ENCODE results near the gene ZSWIM8.

Gene ZSWIM8

DNA sequence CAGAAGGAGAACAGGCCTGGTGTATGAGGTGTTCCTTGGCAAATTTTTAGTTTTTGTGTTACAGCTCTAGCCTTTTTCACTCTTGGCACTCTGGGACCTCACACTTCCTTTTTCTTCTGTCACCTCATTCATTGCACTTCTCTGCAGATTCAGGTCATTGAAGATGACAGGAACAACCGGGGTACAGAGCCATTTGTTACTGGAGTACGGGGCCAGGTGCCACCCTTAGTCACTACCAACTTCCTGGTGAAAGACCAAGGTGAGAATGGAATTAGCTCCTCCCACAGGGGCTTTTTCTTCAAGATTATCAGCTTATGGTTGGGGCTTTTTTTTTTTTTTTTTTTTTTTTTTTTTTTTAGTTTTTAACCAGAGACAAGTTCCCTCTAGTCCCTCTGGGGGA lies 22.1 kb upstream of the ZSWIM8 start:
- H3K9me3 Mint-ChIP-seq: no peaks in the 10 kb centered on the region
- H3K27ac Mint-ChIP-seq: peak overlapping the region; percentile 83
- peaks cover 65% of the 10 kb centered on the region for H3K36me3 Mint-ChIP-seq (ENCODE audit: low read depth)
- H3K27me3 Mint-ChIP-seq (ENCODE audit: low read depth): no peaks in the 10 kb centered on the region
- H3K4me1 Mint-ChIP-seq (ENCODE audit: low read depth): peaks cover 47% of the 10 kb centered on the region
- H3K4me3 Mint-ChIP-seq: no peak overlapping the region

DNA sequence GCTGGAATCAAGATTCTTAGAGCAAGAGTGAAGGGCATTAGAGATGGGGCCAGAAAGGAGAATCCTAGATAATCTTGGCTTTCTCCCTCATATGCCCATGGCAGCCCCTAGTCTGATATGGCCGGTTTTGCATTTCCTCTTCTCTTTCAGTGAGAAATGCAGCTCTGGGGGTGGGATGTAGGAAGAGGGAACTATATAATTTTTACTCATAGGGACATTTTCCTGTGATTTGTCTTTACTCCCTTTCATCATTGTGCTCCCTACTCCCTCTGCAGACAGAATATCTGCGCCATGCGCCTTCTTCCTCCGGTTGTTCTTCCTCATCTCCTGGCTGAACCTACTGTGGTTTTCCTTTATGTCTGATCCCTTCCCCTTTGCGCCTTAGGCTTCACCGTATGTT lies 20.3 kb upstream of the ZSWIM8 start:
- Mint-ChIP-seq H3K27ac (no peak overlapping the region), H3K36me3 (ENCODE audit: low read depth) (peaks cover 74% of the 10 kb centered on the region), H3K9me3 (no peaks in the 10 kb centered on the region), H3K27me3 (ENCODE audit: low read depth) (no peaks in the 10 kb centered on the region), H3K4me1 (ENCODE audit: low read depth) (peaks cover 46% of the 10 kb centered on the region), H3K4me3 (no peak overlapping the region)

DNA sequence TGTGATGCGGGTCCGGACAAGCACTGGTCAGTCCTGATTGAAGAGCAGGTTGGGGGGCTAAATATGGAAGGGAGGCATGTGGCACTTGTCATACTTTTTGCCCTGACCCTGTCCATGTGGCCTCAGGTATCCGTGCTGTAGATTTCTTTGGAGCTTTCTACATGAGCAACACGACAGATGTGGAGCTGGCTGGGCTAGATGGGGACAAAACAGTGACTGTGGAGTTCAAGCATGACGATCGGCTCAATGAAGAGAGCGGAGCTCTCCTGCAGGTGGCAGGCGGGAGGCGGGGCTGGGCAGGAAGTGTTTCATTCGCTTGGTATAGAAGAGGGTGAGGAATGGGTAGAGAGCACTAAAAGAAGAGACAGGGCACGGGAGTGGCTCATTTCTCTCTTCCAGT lies 16.5 kb upstream of the ZSWIM8 start:
- H3K4me1 Mint-ChIP-seq (ENCODE audit: low read depth): peaks cover 38% of the 10 kb centered on the region
- H3K36me3 Mint-ChIP-seq (ENCODE audit: low read depth): peaks cover 71% of the 10 kb centered on the region
- H3K4me3 Mint-ChIP-seq: peak overlapping the region; percentile 3

DNA sequence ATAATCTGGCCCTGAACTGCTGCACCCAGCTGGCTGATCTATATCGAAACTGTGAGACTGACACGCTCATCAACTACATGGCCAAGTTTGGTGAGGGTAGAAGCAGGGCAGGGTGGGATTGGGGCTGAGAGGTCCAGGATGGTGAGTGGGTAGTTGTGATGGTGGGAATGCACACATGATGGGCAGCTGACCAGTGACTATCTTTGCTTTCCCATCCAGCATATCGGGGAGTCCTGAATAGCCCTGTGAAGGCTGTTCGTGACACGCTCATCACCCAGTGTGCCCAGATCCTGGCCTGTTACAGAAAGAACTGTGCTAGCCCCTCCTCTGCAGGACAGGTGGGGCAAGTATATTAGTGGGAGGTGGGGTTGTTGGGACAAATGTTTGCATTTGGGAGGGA lies 16.0 kb upstream of the ZSWIM8 start:
- H3K4me1 Mint-ChIP-seq (ENCODE audit: low read depth): peaks cover 43% of the 10 kb centered on the region
- peaks cover 74% of the 10 kb centered on the region for H3K36me3 Mint-ChIP-seq (ENCODE audit: low read depth)
- H3K27ac Mint-ChIP-seq: peak overlapping the region; percentile 72
- H3K27me3 Mint-ChIP-seq (ENCODE audit: low read depth): no peaks in the 10 kb centered on the region
- H3K4me3 Mint-ChIP-seq: no peak overlapping the region
- H3K9me3 Mint-ChIP-seq: no peaks in the 10 kb centered on the region

More for the DNA sequence above, 16.5 kb upstream of the ZSWIM8 start:
- H3K9me3 Mint-ChIP-seq: no peaks in the 10 kb centered on the region
- peak overlapping the region; percentile 72 for H3K27ac Mint-ChIP-seq
- no peaks in the 10 kb centered on the region for H3K27me3 Mint-ChIP-seq (ENCODE audit: low read depth)

DNA sequence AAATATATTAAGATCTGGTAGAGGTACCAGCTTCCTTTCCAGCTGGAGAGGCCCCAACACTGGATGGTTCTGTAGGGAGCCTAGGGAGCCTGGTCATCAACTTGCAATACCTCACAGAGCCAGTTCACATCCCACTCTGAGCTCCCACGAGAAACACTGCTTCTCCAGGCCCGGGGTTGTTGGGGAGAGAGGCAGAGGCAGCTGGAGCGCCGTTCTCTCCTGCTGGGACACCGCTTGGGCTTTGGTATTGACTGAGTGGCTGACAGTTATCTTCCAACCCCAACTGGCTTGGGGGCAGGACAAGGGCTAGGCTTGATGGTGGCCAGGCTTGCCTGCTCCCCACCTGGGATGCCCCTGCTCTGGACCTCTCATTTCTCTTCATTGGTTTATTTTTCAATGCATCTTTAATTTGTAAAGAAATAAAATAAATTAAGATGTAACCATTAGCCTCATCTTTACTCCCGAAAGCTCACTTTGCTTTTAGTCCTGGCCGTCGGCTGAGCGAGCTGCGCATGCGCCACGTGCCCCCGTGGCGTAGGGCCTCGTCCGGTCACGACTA lies 13.6 kb upstream of the ZSWIM8 start:
- peaks cover 51% of the 10 kb centered on the region for H3K4me1 Mint-ChIP-seq (ENCODE audit: low read depth)
- peak overlapping the region; percentile 85 for H3K27ac Mint-ChIP-seq
- H3K9me3 Mint-ChIP-seq: no peaks in the 10 kb centered on the region
- no peaks in the 10 kb centered on the region for H3K27me3 Mint-ChIP-seq (ENCODE audit: low read depth)
- H3K4me3 Mint-ChIP-seq: peak overlapping the region; percentile 96
- H3K36me3 Mint-ChIP-seq (ENCODE audit: low read depth): peaks cover 69% of the 10 kb centered on the region

DNA sequence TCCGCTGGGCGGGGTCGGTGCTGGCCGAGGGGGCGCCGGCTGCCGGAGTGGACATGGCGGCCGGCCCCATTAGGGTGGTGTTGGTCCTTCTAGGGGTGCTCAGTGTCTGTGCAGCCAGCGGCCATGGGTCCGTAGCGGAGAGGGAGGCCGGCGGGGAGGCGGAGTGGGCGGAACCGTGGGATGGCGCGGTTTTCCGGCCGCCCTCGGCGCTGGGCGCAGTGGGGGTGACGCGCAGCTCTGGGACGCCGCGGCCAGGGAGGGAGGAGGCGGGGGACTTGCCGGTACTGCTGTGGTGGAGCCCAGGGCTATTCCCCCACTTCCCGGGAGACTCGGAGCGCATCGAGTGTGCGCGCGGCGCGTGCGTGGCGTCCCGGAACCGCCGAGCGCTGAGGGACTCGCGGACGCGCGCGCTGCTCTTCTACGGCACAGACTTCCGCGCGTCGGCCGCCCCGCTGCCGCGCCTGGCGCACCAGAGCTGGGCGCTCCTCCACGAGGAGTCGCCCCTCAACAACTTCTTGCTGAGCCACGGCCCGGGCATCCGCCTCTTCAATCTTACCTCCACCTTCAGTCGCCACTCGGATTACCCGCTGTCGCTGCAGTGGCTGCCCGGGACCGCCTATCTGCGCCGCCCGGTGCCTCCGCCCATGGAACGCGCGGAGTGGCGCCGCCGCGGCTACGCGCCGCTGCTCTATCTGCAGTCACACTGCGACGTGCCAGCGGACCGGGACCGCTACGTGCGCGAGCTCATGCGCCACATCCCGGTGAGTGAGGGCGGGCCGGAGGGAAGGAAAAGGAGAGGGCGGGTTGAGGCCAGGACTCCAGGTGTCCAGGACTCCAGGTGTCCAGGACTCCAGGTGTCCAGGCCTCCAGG lies 12.9 kb upstream of the ZSWIM8 start:
- H3K36me3 Mint-ChIP-seq (ENCODE audit: low read depth): peaks cover 68% of the 10 kb centered on the region
- no peaks in the 10 kb centered on the region for H3K27me3 Mint-ChIP-seq (ENCODE audit: low read depth)
- H3K4me1 Mint-ChIP-seq (ENCODE audit: low read depth): peaks cover 55% of the 10 kb centered on the region
- peak overlapping the region; percentile 85 for H3K27ac Mint-ChIP-seq
- H3K9me3 Mint-ChIP-seq: no peaks in the 10 kb centered on the region
- H3K4me3 Mint-ChIP-seq: peak overlapping the region; percentile 96

DNA sequence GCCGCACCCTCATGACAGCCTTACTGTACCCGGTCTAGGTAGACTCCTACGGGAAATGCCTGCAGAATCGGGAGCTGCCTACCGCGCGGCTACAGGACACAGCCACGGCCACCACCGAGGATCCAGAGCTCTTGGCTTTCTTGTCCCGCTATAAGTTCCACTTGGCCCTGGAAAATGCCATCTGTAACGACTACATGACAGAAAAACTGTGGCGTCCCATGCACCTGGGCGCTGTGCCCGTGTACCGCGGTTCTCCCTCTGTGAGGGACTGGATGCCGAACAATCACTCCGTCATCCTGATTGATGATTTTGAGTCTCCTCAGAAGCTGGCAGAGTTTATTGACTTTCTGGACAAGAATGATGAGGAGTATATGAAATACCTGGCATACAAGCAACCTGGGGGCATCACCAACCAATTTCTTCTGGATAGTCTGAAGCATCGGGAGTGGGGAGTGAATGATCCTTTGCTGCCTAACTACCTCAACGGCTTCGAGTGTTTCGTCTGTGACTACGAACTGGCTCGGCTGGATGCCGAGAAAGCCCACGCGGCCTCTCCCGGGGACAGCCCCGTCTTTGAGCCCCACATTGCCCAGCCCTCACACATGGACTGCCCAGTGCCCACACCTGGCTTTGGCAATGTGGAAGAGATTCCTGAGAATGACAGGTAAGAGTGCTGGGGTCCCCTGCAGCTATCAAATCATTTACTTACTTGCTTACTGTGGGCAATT lies 12.1 kb upstream of the ZSWIM8 start:
- H3K4me3 Mint-ChIP-seq: peak overlapping the region; percentile 96
- H3K27me3 Mint-ChIP-seq (ENCODE audit: low read depth): no peaks in the 10 kb centered on the region

DNA sequence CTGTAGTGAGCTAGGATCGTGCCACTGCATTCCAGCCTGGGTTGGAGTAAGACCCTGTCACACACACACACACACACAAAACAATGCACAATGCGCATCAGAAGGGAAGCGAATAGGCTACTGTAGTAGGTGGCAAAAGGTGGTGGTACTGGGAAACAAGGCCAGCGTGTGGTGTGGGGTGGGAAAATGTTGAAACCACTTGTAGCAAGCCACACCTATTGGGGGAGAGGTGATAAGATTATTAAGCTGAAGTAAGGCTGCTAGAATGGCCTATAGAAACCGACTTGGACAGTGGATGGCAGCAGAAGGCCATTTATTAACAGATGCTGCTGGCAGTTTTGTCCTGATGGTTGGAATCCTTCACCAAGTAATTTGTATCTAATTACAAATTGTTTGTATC lies 10.8 kb upstream of the ZSWIM8 start:
- peak overlapping the region; percentile 46 for H3K27ac Mint-ChIP-seq
- no peaks in the 10 kb centered on the region for H3K27me3 Mint-ChIP-seq (ENCODE audit: low read depth)
- no peaks in the 10 kb centered on the region for H3K9me3 Mint-ChIP-seq
- peaks cover 46% of the 10 kb centered on the region for H3K4me1 Mint-ChIP-seq (ENCODE audit: low read depth)
- H3K4me3 Mint-ChIP-seq: peak overlapping the region; percentile 96
- peaks cover 56% of the 10 kb centered on the region for H3K36me3 Mint-ChIP-seq (ENCODE audit: low read depth)

More for the DNA sequence above, 12.1 kb upstream of the ZSWIM8 start:
- Mint-ChIP-seq H3K4me1 (ENCODE audit: low read depth) (peaks cover 55% of the 10 kb centered on the region), H3K27ac (peak overlapping the region; percentile 85), H3K36me3 (ENCODE audit: low read depth) (peaks cover 63% of the 10 kb centered on the region), H3K9me3 (no peaks in the 10 kb centered on the region)

DNA sequence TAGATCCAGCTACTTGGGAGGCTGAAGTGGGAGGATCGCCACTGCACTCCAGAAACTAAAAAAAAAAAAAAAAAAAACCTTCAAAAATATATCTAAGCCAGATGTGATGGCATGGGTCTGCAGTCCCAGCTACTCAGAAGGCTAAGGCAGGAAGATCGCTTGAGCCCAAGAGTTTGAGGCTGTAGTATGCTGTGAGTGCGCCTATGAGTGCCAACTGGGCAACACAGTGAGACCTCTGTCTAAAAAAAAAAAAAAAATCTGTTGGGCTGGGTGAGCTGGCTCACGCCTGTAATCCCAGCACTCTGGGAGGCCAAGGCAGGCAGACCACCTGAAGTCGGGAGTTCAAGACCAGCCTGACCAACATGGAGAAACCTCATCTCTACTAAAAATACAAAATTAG lies 6.4 kb upstream of the ZSWIM8 start:
- Mint-ChIP-seq H3K4me1 (ENCODE audit: low read depth) (peaks cover 50% of the 10 kb centered on the region), H3K36me3 (ENCODE audit: low read depth) (peaks cover 41% of the 10 kb centered on the region), H3K4me3 (no peak overlapping the region), H3K27me3 (ENCODE audit: low read depth) (no peaks in the 10 kb centered on the region), H3K9me3 (no peaks in the 10 kb centered on the region), H3K27ac (no peak overlapping the region)

DNA sequence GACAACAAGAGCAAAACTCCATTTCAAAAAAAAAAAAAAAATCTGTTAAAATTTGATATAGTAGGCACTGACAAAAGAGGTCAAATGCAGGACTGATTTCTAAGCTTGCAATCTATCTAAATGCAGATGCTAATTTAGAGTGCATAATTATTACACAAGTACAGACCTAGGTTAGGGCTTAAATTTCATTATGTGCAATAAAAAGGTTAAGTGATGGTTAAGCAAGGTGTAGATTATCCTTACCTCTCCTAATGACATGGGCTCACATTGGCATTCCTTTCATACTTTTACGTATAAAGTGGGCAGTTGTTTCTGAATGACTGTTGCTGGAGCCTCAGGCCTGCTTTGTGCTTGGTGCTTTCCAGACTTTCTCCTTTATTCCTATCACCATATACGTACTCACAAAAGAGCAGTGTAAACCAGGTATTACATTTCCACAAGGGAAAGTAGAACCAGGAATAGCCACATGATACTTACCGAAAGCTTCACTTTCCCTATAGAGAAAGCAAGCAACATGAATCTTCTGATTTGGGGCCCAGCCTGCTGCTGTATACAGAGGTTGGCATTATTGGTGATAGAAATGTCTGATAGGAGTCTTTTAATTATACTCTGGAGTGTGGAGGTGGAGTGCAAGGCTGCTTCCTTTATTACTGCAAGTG lies 5.7 kb upstream of the ZSWIM8 start:
- peak overlapping the region; percentile 43 for H3K4me3 Mint-ChIP-seq
- H3K27ac Mint-ChIP-seq: peak overlapping the region; percentile 27
- peaks cover 35% of the 10 kb centered on the region for H3K36me3 Mint-ChIP-seq (ENCODE audit: low read depth)
- H3K27me3 Mint-ChIP-seq (ENCODE audit: low read depth): no peaks in the 10 kb centered on the region
- peaks cover 45% of the 10 kb centered on the region for H3K4me1 Mint-ChIP-seq (ENCODE audit: low read depth)
- H3K9me3 Mint-ChIP-seq: no peaks in the 10 kb centered on the region

DNA sequence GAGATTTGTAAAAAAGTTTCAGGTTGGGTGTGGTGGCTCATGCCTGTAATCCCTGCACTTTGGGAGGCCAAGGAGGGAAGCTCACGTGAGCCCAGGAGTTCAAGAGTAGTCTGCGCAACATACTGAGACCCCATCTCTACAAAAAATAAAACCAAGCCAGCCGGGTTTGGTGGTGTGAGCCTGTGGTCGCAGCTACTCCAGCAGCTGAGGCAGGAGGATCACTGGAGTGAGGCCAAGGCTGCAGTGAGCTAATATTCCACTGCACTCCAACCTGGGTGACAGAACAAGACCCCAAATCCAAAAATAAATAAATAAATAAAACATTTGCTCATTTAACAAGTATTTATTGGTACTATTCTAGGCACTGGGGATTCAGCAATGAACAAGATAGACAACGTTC lies 5.1 kb upstream of the ZSWIM8 start:
- peaks cover 43% of the 10 kb centered on the region for H3K4me1 Mint-ChIP-seq (ENCODE audit: low read depth)

DNA sequence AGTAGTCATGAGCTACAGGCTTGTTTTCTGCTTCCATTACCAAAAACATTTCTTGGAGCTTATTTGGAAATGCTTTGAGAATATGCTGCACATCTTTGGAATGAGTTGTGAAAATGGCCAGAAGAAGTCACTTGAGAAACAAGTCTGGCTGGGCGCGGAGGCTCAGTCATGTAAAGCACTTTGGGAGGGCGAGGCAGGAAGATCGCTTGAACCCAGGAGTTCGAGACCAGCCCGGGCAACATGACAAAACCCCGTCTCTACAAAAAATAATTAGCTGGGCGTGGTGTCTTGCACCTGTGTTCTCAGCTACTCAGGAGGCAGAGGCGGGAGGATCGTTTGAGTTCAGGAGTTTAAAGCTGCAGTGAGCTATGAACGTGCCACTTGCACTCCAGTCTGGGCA lies 4.4 kb upstream of the ZSWIM8 start:
- Mint-ChIP-seq H3K4me3 (peak overlapping the region; percentile 100), H3K9me3 (no peaks in the 10 kb centered on the region), H3K27me3 (ENCODE audit: low read depth) (no peaks in the 10 kb centered on the region), H3K4me1 (ENCODE audit: low read depth) (peaks cover 39% of the 10 kb centered on the region), H3K36me3 (ENCODE audit: low read depth) (peaks cover 27% of the 10 kb centered on the region), H3K27ac (peak overlapping the region; percentile 100)

More for the DNA sequence above, 5.1 kb upstream of the ZSWIM8 start:
- peaks cover 33% of the 10 kb centered on the region for H3K36me3 Mint-ChIP-seq (ENCODE audit: low read depth)
- no peaks in the 10 kb centered on the region for H3K27me3 Mint-ChIP-seq (ENCODE audit: low read depth)
- peak overlapping the region; percentile 100 for H3K4me3 Mint-ChIP-seq
- H3K9me3 Mint-ChIP-seq: no peaks in the 10 kb centered on the region
- H3K27ac Mint-ChIP-seq: peak overlapping the region; percentile 60

DNA sequence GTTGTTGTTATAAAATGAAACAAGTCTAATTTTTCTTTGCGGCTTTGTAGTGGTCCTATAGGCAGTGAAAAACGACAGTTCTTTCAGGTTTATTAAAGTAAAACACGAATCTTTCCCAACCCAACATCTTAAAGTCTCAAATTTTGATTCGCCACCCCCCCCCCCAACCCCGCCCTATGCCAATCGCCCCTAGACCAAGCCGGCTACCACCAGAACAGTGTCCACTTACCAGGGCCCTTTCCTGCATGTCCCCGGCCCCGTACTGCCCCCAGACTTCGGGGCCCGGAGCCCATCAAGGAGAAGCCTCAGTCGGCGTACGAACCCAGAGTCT lies 3.9 kb upstream of the ZSWIM8 start:
- Mint-ChIP-seq H3K4me1 (ENCODE audit: low read depth) (peaks cover 45% of the 10 kb centered on the region), H3K27me3 (ENCODE audit: low read depth) (no peaks in the 10 kb centered on the region), H3K4me3 (peak overlapping the region; percentile 100), H3K9me3 (no peaks in the 10 kb centered on the region), H3K27ac (peak overlapping the region; percentile 100), H3K36me3 (ENCODE audit: low read depth) (peaks cover 29% of the 10 kb centered on the region)

All from T-helper 1 cell treated with Interleukin-12 subunit alpha and Interleukin-12 subunit beta and Interleukin-4 antibody, amounts not matched to agents 30 μg/mL and 1 μg/mL, for 36 hours (primary cell).